Activated T-helper 9 cell treated with anti-CD3 and anti-CD28 coated beads, Interleukin-2, amount 50 U/mL, for 16 hours (primary cell): ENCODE results near the gene TXNDC12.
"Not testable (repeated sequence)": the region's sequence is repeated elsewhere in the genome, so short reads cannot be mapped to it uniquely, and the experiment has no call there.

Source experiments
- DNase-seq: peaks from one replicate; pipeline ENCODE4 v3.0.0-alpha.2; 2020; ENCODE audit warnings: low read depth

The TXNDC12 gene

GRCh38 chr1:52055066-52055865, at the start of gene TXNDC12:
Gene TXNDC12 (minus strand): TSS chr1:52055191. CDS start chr1:52055096, 95 bp downstream.
- DNase-seq, result peak; percentile 51

GRCh38 chr1:52102336-52103013, 47.5 kb upstream of the TXNDC12 start:
- no peak for DNase-seq

- no peak for DNase-seq
Measured at GRCh38 chr1:52098139-52098871, 43.3 kb upstream of the TXNDC12 start.

- no peak for DNase-seq
Measured at GRCh38 chr1:52096216-52096615, 41.2 kb upstream of the TXNDC12 start.

GRCh38 chr1:52094300-52094699, 39.3 kb upstream of the TXNDC12 start:
- DNase-seq, result not testable (repeated sequence)

- DNase-seq, result not testable (repeated sequence)
Measured at GRCh38 chr1:52087892-52088291, 32.9 kb upstream of the TXNDC12 start.

GRCh38 chr1:52080014-52080415, 25.0 kb upstream of the TXNDC12 start:
- DNase-seq, result no peak

GRCh38 chr1:52077277-52077676, 22.3 kb upstream of the TXNDC12 start:
- not testable (repeated sequence) for DNase-seq

- DNase-seq, result no peak
Measured at GRCh38 chr1:52072291-52072690, 17.3 kb upstream of the TXNDC12 start.

GRCh38 chr1:52070704-52071103, 15.7 kb upstream of the TXNDC12 start:
- DNase-seq, result no peak

GRCh38 chr1:52063192-52063591, 8.2 kb upstream of the TXNDC12 start:
- no peak for DNase-seq

- no peak for DNase-seq
Measured at GRCh38 chr1:52060822-52061221, 5.8 kb upstream of the TXNDC12 start.

- no peak for DNase-seq
Measured at GRCh38 chr1:52059888-52060287, 4.9 kb upstream of the TXNDC12 start.

- DNase-seq, result no peak
Measured at GRCh38 chr1:52059321-52059720, 4.3 kb upstream of the TXNDC12 start.

- DNase-seq, result no peak
Measured at GRCh38 chr1:52057876-52058415, 3.0 kb upstream of the TXNDC12 start.

- DNase-seq, result no peak
Measured at GRCh38 chr1:52057255-52057654, 2.3 kb upstream of the TXNDC12 start.

- DNase-seq, result no peak
Measured at GRCh38 chr1:52056937-52057231, 1.9 kb upstream of the TXNDC12 start.

GRCh38 chr1:52056163-52056936, 1.4 kb upstream of the TXNDC12 start, which contains the start of gene BTF3L4:
Gene BTF3L4 (plus strand): TSS chr1:52056295. CDS start chr1:52059848, 3,553 bp downstream.
- peak; percentile 91 for DNase-seq

- DNase-seq, result no peak
Measured at GRCh38 chr1:52055866-52056162, 823 bp upstream of the TXNDC12 start.

- DNase-seq, result no peak
Measured at GRCh38 chr1:52054496-52055065, 410 bp downstream of the TXNDC12 start.

GRCh38 chr1:52053862-52054261, 1.1 kb downstream of the TXNDC12 start:
- DNase-seq, result no peak

GRCh38 chr1:52049337-52049736, 5.7 kb downstream of the TXNDC12 start:
- DNase-seq, result not testable (repeated sequence)
